ENCODE results near the gene WDR64. TPM values are rescaled to one million over a fixed set of nuclear protein-coding genes. Genes with fewer than 3 reads are reported as not detected.

Gene WDR64
- polyA plus RNA-seq, 1 donor (not counting 4 experiments of a cell fraction or from before 2014, with no cell fraction given): not detected

DNA sequence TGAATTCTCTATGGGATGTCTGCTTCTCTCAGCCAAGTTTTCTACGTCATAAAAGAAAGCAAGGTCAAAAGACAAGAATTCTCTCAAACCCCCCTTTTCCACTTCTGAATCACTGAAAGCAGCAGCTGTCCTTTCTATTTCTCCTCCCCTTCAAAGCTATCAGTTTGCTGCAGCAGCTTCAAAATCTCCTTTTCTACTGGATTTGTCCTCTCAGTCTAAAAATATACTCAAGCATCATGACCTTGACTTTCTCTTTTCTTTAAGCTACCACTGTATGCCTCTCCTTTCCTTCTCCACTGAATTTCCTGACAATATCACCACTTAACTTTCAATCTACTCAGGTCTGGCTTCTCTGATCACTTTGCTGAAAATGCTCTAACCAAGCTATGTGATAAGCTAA is 1.9 kb downstream of the WDR64 start:
- FAIRE-seq: no peak
- Histone ChIP-seq H4K20me1 (ENCODE audit: control insufficient read depth, extremely low read depth, insufficient read depth, low read length) (no peaks in the 10 kb centered on the region), H3K9me1 (ENCODE audit: control insufficient read depth, extremely low read depth, insufficient read depth, low read length) (no peaks in the 10 kb centered on the region), H3K9ac (ENCODE audit: control insufficient read depth, extremely low read depth, insufficient read depth, low read length) (no peak overlapping the region), H3K36me3 (ENCODE audit: control insufficient read depth in 2 of 2, extremely low read depth in 1 of 2, insufficient read depth in 2 of 2, low read length in 2 of 2) (no peaks in the 10 kb centered on the region), H2AFZ (ENCODE audit: control insufficient read depth, low read length) (no peak overlapping the region), H3K9me3 (ENCODE audit: control insufficient read depth, low read depth, low read length) (no peaks in the 10 kb centered on the region), H3K4me1 (ENCODE audit: control insufficient read depth, extremely low read depth, insufficient read depth, low read length) (no peaks in the 10 kb centered on the region), H3K27ac (ENCODE audit: control insufficient read depth, insufficient read depth, low read length) (no peak overlapping the region), H3K79me2 (ENCODE audit: control insufficient read depth, insufficient read depth, low read length) (no peaks in the 10 kb centered on the region), H3K4me2 (ENCODE audit: control insufficient read depth, extremely low read depth, insufficient read depth, low read depth, low read length) (no peak overlapping the region), H3K4me3 (ENCODE audit: control insufficient read depth in 2 of 3, extremely low read depth in 1 of 3, insufficient read depth in 2 of 3, low read depth in 1 of 3, low read length in 3 of 3) (no peak overlapping the region), H3K27me3 (ENCODE audit: control insufficient read depth, extremely low read depth, insufficient read depth, low read length) (no peaks in the 10 kb centered on the region)
- DNase-seq (ENCODE audit: low read depth, low spot score): no peak
- no peak for TF ChIP-seq EZH2 (IDR thresholded peaks at IDR 0.05; ENCODE audit: low read length)
- TF ChIP-seq, protein P1, sequence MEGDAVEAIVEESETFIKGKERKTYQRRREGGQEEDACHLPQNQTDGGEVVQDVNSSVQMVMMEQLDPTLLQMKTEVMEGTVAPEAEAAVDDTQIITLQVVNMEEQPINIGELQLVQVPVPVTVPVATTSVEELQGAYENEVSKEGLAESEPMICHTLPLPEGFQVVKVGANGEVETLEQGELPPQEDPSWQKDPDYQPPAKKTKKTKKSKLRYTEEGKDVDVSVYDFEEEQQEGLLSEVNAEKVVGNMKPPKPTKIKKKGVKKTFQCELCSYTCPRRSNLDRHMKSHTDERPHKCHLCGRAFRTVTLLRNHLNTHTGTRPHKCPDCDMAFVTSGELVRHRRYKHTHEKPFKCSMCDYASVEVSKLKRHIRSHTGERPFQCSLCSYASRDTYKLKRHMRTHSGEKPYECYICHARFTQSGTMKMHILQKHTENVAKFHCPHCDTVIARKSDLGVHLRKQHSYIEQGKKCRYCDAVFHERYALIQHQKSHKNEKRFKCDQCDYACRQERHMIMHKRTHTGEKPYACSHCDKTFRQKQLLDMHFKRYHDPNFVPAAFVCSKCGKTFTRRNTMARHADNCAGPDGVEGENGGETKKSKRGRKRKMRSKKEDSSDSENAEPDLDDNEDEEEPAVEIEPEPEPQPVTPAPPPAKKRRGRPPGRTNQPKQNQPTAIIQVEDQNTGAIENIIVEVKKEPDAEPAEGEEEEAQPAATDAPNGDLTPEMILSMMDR (optimal IDR thresholded peaks at IDR 0.05 in 1 of 3, IDR thresholded peaks at IDR 0.05 in 1 of 3, conservative IDR thresholded peaks at IDR 0.05 in 1 of 3; ENCODE audit: extremely low read depth in 1 of 3, insufficient read depth in 2 of 3, low read length in 3 of 3): no peak
- dilution Hi-C loops (cut with MboI; ENCODE audit: extremely low pct_ligation_motif_present, low sequenced_read_pairs): no loop called here

DNA sequence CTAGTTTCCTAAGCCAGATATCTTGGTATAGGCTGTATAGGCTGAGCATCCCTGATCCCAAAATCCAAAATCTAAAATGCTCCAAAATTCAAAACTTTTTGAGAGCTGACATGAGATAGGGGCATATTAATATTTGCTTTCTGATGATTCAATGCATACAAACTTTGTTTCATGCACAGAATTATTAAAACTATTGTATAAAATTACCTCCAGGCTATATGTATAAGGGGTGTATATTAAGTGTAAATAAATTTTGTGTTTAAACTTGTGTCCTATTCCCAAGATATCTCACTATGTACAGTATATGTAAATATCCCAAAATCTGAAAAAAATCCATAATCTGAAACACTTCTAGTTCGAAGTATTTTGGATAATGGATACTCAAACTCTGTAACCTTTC is 2.6 kb downstream of the WDR64 start:
- Histone ChIP-seq H4K20me1 (ENCODE audit: control insufficient read depth, extremely low read depth, insufficient read depth, low read length) (no peaks in the 10 kb centered on the region), H3K4me3 (ENCODE audit: control insufficient read depth in 2 of 3, extremely low read depth in 1 of 3, insufficient read depth in 2 of 3, low read depth in 1 of 3, low read length in 3 of 3) (no peak overlapping the region), H3K9ac (ENCODE audit: control insufficient read depth, extremely low read depth, insufficient read depth, low read length) (no peak overlapping the region), H3K9me1 (ENCODE audit: control insufficient read depth, extremely low read depth, insufficient read depth, low read length) (no peaks in the 10 kb centered on the region), H2AFZ (ENCODE audit: control insufficient read depth, low read length) (no peak overlapping the region), H3K36me3 (ENCODE audit: control insufficient read depth in 2 of 2, extremely low read depth in 1 of 2, insufficient read depth in 2 of 2, low read length in 2 of 2) (no peaks in the 10 kb centered on the region), H3K27ac (ENCODE audit: control insufficient read depth, insufficient read depth, low read length) (no peak overlapping the region), H3K4me1 (ENCODE audit: control insufficient read depth, extremely low read depth, insufficient read depth, low read length) (no peaks in the 10 kb centered on the region), H3K79me2 (ENCODE audit: control insufficient read depth, insufficient read depth, low read length) (no peaks in the 10 kb centered on the region), H3K27me3 (ENCODE audit: control insufficient read depth, extremely low read depth, insufficient read depth, low read length) (no peaks in the 10 kb centered on the region), H3K4me2 (ENCODE audit: control insufficient read depth, extremely low read depth, insufficient read depth, low read depth, low read length) (no peak overlapping the region), H3K9me3 (ENCODE audit: control insufficient read depth, low read depth, low read length) (no peaks in the 10 kb centered on the region)
- TF ChIP-seq EZH2 (IDR thresholded peaks at IDR 0.05; ENCODE audit: low read length): no peak
- TF ChIP-seq, protein P1 (optimal IDR thresholded peaks at IDR 0.05 in 1 of 3, IDR thresholded peaks at IDR 0.05 in 1 of 3, conservative IDR thresholded peaks at IDR 0.05 in 1 of 3; ENCODE audit: extremely low read depth in 1 of 3, insufficient read depth in 2 of 3, low read length in 3 of 3): no peak
- DNase-seq (ENCODE audit: low read depth, low spot score) (no peak), FAIRE-seq (no peak)
- dilution Hi-C loops (cut with MboI; ENCODE audit: extremely low pct_ligation_motif_present, low sequenced_read_pairs): no loop called here
